Middle frontal gyrus (tissue), 1 donor: ENCODE data around the gene GPBAR1.
"Not testable (repeated sequence)": the region's sequence is repeated elsewhere in the genome, so short reads cannot be mapped to it uniquely, and the experiment has no call there.

Source experiments
- DNase-seq: peaks from one replicate; pipeline ENCODE4 v3.0.0-alpha.2; 2015; ENCODE audit warnings: low spot score; ENCODE audit errors: extremely low spot score

GPBAR1 gene

DNA sequence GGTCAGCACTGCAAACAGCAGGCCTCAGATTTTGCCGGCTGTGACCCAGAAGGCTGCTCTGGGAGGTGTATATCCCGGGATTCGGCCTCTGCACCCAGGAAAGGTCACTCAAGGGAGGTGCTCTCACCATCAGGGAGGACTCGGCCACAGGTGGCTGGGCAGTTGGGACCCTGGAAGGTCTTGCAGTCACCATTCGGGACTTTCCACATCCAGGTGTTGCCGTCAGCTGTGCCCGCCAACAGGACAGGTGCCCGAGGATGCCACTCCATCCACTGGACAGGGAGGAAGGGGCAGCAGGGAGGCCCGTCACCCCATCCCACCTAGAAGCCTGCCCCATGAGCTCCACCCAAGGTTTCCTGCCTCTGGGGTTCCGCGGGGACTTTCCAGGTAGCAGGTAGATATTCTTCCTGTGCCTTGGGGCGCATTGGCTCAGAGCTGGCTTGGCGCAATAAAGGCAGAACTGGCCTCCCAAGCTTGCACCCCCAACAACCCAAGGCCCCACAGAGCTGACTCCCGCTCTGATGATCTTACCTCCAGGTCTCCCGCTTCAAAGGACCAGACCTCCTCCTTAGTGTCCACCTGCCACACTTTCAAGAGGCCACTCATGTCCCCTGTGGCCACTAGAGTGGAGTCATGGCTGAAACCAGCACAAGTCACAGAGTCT is 5.6 kb downstream of the GPBAR1 start:
- DNase-seq, result no peak

DNA sequence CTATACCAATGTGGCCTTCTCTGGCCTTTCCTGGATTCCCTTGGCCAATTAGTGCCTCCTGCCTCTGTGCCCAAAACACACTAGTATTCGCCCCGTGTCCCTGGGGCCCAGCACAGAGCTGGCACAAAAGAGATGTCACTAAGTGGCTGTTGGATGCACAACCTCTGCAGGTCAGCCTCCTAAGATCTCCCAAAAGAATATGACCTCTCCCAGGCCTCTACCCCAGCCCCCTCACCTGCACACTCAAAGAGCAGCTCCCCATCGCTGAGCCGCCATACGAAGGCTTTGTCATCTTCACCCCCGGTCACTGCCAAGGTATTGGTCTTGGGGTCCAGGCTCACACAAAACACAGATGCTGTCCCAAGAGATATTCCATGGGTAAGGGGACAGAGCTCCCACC is 6.4 kb downstream of the GPBAR1 start:
- DNase-seq, result no peak

DNA sequence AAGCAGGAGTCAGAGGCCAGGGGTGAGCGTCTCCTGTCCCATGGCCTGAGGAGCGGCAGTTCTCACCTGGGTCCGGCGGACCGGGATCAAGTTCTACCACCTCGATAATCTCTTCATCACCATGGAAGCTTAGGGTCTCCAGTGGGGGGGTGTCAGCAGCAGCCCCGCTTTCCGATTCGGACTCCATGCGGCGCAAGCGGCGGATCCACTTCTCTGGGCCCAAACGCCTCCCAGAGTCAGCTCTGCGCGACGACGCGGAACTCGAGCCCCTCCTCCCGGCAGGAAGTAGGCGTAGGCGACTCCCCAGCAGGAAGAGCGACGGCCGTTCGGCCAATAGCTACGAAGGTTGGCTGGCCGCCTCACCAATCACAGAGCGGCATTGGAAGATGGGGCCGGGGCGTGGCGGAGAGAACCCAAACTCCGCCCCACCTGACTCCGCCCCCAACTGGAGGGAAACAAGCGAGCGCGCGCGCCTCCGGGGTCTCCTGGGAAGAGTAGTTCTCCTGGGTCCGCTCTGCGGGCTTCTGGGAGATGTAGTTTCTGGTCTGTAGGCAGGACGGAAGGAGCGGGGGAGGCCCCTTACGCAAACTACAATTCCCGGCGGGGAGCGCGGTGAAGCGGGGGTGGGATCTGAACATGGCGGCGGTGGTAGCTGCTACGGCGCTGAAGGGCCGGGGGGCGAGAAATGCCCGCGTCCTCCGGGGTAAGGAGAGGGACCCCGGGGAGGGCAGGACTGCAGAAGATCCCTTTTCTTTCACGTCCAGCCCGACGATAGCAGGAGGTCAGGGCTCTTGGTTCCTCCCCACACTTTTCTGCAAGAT is 9.3 kb downstream of the GPBAR1 start, which contains the start of the genes AAMP and PNKD:
Gene AAMP, minus strand, starts transcription at position 238 of the 821 bp plus-strand sequence. Its CDS starts 51 bp downstream, at position 187.
Gene PNKD, plus strand, starts transcription at position 620 of the 821 bp plus-strand sequence. Its CDS starts 17 bp downstream, at position 637.
- peak; percentile 100 for DNase-seq

DNA sequence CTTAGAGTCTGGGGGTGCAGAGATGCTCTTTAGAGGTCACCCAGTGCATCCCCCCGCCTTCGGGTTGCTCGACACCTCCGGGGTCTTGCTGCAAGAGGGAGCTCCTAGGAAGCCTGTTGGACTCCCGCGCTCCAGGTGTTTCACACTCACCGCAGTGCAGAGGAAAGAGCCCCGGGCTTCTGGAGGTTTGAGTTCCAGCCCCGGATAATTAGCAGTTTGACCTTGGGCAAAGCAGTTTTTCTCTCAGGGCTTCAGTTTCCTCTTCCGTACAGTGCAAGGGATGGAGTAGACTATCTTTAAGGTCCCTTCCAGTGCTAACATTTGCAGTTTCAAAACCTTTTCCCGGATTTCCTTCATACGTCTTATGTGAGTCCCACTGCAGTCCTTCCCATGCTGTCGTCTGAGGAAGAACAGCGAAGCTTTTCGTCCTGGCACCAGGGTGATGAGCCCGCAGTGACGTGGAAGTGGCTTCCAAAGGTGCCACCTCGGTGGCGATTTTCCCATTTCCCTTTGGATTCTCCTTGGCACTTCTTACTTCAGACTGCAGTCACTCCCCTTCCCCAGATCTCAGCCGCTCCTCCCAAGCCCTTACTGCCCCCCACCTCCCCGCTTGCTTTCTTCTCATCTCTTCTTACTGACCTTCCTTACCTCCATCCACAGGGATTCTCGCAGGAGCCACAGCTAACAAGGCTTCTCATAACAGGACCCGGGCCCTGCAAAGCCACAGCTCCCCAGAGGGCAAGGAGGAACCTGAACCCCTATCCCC is 10.1 kb downstream of the GPBAR1 start:
- DNase-seq, result no peak

DNA sequence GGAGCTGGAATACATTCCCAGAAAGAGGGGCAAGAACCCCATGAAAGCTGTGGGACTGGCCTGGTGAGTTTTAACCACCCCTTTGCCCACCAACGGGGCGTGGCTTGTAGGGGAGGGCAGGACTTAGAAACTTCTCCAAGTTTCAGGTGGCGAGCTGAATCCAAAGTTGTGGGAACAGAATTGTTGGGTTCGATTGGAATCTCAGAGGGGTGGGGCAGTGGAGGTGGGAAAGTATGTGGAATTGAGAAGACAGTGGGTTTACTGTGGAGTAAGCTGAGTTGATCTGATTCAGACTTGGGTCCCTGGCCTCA is 10.6 kb downstream of the GPBAR1 start:
- DNase-seq, result no peak

GRCh38 chr2:218271865-218272530 is 11.2 kb downstream of the GPBAR1 start:
- no peak for DNase-seq

GRCh38 chr2:218272531-218273212 is 11.9 kb downstream of the GPBAR1 start:
- DNase-seq, result peak; percentile 73

- not testable (repeated sequence) for DNase-seq
These were observed 12.5 kb downstream of the GPBAR1 start for GRCh38 chr2:218273214-218273907.

GRCh38 chr2:218273908-218274249 is 13.1 kb downstream of the GPBAR1 start:
- DNase-seq, result no peak

DNA sequence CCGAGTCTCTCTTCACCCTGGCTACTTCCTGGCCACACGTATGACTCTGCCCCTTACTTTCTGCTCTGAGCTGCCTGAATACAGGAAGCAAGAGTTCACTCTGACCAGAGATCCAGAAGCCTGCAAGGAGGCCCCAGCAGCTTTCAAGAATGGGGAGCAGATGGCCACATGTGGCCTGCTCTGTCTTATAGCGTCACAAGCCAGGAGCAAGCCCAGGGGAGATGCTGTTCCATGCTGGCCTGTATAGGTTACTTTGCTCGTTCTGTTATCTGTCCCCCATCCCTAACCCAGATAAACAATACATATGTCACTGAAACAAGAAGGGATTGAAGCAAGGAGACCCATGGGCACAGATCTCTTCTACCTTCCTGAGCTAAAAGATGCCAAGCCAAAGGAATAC is 13.8 kb downstream of the GPBAR1 start:
- DNase-seq, result no peak

DNA sequence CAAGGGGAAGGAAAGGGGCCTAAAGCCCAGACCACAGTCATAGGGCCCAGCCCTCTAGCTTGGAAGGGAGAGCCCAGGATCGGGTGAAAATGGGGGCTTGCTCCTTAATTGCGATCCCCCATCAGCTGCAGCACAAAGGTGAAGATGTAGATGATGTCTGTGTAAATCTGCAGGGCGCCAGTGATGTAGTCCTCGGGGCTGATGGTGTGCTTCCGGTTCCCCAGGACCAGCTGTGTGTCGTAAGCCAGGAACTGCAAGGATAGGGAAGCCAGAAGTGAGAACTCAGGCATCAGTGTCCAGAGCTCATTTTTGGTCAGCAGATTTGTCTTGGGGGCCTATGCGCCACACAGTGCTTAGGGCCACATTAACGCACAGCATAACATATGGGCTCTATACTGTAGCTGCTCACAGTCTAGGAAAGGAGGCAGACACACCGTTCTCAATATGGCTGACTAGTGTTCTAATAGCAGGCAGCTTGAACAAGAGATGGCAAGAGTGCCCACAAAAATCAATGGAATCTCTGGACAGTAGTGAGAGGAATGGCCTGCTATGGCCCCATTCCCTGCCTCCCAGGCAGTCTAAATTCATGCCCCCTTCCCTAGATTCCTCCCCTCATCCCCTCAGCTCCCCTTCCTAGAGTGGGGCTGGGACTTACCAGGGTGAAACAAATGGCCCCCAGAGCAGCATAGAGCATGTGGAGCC is 14.7 kb downstream of the GPBAR1 start:
- no peak for DNase-seq

- DNase-seq, result no peak
These were observed 16.4 kb downstream of the GPBAR1 start for GRCh38 chr2:218276986-218277755.

GRCh38 chr2:218277921-218278320 is 17.1 kb downstream of the GPBAR1 start:
- no peak for DNase-seq

- DNase-seq, result no peak
These were observed 17.9 kb downstream of the GPBAR1 start for GRCh38 chr2:218278531-218279360.

GRCh38 chr2:218280260-218280870 is 19.6 kb downstream of the GPBAR1 start:
- no peak for DNase-seq

- DNase-seq, result no peak
These were observed 20.6 kb downstream of the GPBAR1 start for GRCh38 chr2:218281449-218281848.

DNA sequence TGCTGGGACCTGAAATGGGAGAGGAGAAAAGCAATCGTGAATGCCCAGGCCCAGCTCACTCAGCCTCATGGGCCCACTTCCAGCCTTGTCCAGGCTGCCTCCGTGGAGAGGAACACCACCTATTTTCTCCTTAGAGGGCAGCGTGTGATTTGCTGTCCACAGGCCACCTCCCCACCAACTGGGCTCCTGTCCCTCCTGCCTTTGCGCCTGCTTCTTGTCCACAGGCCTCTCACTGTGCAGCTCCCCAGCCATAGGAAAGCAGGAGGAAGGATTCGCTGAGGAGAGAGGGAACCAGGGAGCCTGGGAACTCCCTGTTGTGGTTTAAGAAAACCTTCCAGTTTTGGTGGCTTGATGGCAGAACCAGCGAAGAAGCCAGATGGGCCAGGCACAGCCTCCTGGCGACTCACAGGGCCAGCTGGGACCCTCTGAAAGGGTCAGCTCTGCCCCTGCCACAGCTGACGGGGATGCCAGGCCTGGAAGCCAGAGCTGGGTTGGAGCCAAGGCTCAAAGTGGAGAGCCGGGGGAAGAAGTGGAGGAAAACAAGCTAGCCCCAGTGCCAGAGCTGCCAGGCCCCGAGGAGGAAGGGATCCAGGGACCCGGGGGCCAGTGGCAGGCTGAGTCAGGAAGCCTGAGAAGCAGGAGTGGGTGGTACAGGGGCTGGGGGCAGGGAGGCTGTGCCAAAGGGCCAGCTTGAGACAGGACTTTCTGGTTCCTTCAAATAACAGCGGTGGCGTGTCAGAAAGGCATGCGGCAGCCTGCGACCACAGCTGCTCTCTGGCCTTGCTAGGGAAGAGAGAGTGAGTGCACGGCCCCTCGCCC is 21.6 kb downstream of the GPBAR1 start:
- no peak for DNase-seq
